DMS153 treated with DMSO at 0.1 percent for 48 hours (cell line): ENCODE measurements around the gene ABHD16B.

Source experiments
- DNase-seq: peaks from one replicate; lab custom pipeline; 2025; ENCODE audit not compliant: unreplicated experiment; lab: John Stamatoyannopoulos, UW

ABHD16B gene

DNA sequence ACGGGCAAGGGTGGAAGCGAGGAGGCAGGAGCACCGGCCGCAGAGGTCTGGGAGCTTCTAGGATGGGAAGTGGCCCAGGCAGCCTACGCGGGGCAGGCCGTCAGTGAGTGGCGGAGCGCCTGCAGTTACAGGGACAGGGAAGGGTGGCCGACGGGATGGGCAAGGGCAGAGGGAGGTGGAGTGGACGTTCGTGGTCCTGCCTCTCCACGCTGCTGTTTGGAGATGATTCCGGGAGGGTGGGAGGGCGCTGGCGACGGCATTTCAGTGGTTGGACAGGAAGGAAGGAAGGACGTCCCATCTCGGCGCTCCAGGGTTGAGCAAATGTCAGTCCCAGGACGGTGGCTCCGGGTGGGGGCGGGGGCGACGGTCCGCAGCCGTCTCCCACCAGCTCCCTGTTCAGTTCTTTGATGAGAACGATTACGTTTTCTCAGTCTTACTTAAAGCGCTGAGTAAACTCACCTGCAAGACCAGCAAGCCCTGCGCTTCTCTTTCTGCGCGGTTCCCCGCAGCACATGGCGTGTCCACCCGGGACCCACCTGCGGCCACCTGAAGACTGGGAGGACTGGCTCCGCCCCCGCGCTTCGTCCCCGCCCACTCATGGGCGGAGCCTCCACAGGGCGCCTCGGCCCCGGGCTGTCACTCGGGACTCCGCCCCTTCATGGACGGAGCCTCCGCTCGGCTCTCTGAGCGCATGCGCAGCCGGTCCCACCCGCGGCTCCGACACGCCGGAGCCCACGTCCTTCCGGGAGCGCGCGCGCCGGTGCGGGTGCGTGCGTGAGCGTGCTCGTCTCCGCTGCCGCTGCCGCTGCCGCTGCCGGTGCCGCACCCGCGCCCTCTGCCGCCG is 33.3 kb downstream of the ABHD16B start, which contains the start of gene DNAJC5:
Gene DNAJC5, plus strand, starts transcription at position 769 of the 844 bp plus-strand sequence. CDS start 33,220 bp downstream, outside the sequence.
- DNase-seq, result peak; percentile 91

DNA sequence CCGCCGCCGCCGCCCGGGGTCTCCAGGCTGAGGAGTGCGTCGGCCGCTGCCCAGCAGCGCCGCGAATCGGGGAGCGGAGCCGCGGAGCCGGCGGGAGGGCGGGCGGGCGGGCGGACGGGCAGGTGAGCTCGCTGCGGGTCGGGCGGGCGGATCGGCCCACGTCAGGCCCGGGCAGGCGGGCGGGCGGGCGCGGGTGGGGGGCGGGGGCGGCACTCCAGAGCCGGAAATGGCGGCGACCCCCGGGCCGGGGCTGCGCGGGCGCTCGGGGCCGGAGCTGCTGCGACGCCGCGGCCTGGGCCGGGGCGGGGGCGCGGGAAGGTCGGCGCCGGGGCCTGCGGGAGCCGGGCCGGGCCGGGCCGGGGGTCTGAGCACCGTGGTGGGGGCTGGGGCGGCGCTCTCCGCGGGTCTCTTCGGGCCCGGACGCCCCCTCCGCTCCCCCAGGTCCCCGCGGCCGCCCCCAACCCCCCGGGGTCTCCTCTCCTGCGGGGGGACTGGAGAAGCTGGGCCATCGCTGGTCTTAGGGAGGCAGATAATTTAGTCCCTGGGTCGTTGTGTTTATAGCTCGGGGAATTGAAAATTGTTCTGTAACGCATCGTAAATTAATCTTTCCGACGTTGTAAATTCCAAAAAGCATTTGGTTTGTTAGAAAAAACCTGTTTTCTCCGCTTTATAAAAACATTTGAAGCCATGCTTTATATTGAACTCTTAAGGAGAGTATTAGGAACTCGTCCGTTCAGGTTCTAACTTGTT is 34.1 kb downstream of the ABHD16B start:
- no peak for DNase-seq

DNA sequence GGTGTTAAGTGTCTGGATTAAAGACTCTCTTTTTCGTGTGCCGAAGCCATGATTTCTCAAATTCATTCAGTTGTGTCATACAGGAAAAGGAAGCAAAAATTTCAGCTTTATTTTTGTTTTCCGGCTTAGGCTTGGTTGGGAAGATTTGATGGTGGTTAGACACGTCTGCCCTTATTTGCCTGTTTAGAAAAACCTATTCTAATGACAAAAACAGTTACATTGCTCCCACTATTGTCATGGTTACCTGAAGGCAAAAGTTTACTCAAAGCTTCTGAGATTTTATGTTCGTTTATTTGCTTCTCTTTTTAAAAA is 34.6 kb downstream of the ABHD16B start:
- no peak for DNase-seq

DNA sequence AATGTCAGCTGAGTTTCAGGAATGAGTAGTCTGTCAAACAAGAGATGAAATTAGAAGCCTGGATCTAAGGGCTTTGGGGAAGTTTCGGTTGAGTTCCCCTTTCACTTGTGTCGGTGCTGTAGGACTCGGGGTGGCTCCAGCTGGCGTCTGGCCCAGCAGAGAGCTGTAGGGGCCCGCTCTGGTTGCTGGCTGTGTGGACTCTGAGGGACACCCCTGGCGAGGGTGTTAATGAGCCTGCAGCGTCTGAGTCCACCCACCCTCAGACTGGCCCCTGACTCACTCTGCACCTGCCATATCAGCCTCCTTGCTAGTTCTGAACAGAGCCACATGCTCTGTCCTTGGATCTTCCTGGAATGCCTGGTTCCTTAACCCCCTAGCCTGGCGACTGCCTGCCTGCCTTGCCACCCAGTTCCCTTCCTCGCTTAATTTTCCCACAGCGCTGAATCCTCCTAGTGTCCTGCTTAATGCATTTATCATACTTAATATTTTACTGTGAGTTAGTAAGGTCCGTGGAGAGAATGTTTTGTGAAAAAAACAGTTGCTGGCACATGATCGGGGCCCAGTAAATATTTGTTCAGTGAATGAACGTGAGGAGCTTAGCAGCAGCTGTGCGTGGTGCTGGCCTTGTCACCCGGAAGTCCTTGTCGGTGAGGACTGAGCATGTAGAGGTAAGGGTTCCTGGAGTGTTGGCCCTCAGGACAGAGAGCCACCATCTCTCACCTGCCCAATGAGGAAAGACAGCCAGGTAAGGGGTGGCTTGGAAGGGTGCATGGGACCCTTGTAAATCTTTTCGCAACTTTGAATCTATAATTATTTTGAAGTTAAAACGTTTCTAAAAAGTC is 35.2 kb downstream of the ABHD16B start:
- DNase-seq, result peak; percentile 32

DNA sequence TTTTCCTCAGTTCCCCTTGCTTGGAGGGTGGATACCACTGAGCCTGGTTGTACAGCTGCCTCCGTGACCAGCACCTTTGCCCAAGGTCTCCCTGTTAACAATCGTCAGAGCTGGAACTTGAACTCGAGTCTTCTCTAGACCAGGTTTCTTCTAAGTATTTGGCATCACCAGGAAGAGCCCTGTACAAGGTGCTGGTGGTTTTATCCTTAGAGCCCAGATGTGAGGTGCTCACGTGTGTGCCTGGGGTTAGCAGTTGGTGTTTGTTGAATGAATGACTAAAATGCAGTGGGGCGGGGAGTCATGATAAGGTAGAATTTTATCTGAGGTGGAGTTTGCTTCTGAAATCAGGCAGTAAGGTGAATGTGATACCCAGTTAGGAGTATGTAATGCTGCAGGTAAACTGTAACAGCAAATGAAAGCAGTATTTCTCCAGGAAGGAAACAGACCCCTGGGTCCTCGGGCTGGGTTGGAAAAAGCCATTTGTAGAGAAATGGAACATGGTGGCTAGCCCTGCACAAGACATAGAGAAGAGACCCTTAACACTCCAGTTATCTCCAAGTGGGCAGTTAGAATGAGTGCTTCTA is 36.8 kb downstream of the ABHD16B start:
- DNase-seq, result no peak

DNA sequence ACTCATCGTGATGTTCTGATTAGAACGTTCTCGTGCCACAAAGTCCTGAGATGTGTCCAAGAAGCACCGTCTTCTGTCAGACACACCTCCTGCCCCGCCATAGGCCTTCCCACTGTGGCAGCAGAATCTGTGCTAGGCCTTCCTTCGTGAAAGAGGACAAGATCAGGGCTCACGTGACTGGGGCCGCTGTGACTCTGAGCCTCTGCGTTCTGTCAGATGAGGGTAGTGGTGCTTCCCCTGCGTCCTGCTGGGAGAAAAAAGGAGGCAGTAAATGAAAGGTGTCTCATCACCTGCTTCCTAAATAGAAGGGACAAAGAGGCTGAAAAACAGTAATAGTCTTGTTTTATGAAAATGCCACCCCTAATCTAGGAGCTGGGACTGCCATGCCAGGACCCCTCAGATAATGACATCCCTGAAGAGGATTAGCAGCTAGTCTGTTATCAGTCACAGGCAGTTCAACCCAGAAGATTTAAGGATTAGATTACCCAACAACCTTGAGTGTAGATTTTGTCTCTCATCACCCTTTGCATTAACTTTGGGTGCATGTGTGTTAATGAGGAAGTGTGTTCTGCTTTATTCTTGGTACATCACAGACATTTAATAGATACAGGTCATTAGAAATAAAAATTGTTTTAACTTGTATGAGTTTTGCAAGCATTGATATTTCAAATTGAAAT is 37.7 kb downstream of the ABHD16B start:
- no peak for DNase-seq

DNA sequence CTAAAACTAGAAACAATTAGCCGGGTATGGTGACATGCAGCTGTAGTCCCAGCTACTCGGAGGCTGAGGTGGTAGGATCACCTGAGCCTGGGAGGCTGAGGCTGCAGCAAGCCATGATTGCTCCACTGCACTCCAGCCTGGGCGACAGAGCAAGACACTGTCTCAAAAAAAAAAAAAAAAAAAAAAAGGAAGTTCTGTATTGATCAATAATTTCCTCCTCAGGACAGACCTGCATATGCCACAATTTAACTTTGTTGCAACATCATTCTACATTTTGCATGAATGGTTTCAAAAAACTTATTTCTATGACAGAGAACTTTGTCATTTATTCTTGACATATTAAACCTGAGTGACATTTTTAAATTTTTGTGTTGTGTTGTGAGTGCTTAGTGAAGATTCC is 39.1 kb downstream of the ABHD16B start:
- no peak for DNase-seq

DNA sequence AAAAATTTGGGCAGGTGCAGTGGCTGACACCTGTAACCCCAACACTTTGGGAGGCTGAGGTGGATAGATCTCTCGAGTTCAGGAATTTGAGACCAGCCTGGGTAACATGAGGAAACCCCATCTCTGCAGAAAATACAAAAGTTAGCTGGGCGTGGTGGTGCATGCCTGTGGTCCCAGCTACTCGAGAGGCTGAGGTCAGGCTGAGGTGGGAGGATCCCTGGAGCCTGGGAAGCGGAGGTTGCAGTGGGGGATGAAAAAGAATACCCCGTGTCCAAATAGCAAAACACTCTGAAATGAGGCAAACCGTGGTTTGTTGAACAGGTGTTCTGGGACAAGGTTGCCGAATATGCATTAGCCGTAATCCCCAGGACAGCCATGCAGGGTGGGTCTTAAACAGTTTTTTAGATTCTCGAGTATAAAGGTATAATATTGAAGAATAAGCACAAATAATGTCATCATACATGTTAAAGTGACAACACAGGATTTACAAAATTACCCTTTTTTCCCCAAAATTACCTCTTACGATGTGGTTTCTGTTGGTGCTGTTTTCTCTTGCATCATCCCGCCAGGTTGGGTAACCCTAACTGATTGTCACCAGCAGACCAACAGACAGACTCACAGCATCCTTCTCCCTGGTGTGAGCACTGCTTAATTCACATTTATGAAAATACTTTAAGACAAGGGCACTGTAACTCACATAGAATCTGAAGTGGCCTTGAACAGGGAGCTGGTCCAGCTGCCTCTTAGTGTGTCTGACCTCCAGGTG is 42.7 kb downstream of the ABHD16B start:
- no peak for DNase-seq

DNA sequence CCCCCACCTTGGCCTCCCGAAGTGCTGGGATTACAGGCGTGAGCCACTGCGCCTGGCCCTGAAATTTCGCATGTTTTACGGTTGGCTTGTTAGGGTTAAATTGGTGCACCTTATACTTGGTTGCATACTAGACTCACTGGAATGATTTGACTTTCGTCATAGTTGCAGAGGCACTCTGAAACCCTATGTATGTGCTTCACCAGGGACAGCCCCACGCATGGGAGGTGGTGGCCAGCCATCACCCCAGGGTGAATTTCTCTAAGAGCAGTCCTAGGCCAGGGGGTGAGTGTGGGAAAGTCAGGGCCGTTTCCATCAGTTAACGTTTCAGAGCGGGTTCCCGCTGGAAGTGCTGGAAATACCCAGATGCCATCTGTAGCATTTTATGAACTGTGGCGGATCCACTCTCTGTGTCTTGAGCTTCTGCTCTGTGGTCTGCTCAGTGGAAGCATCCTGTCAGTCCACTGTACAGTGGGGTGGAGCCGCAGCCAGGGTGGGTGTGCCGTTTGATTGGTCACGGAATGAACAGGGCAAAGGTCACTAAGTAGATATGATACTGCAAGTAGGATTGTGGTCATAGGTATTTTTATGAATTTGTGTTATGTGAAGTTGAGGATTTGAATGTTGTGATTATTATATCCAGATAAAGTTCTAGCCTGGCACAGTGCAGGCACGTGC is 46.8 kb downstream of the ABHD16B start:
- DNase-seq, result no peak

DNA sequence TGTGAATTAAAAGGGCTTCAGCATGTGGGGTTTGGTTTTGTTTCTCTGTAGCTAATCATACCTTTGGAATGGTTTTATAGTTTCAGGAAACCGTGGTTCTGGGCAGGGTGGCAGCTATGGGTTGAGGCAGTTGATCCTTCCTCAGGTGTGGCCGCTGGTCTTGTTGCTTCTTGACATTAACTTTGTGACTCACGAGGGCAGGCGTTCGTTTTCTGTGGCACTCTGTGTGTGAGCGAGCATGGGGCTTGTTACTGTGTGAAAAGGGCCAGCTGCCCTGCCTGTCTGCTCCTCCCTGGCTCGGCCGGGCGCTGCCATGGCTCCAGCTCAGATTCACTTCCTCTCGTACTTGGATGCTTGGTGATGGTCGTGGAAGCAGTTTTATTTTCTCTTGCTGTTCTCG is 49.9 kb downstream of the ABHD16B start:
- no peak for DNase-seq
